ENCODE measurements around the gene PIGQ.

GRCh38 chr16:592518-593306 lies 22.9 kb downstream of the PIGQ start:
- TF ChIP-seq CTCF (IDR thresholded peaks at IDR 0.05) (no peak), POLR2A (IDR thresholded peaks at IDR 0.05) (no peak)

Measured in ovary (tissue), 3 donors.